Stomach (tissue), 9 donors: ENCODE results near the gene SKI. TPM values are rescaled to one million over a fixed set of nuclear protein-coding genes. Genes with fewer than 3 reads are reported as not detected.

Source experiments
- DNase-seq, 2 donors: peaks; one replicate each; pipeline versions ENCODE4 v3.0.0 to v3.0.0-alpha.2; 2013 to 2019
- H3K27ac ChIP-seq, 5 donors: fragments of 200-600 bp in 4 of 5; sonication (generic) in 4 of 5; one replicate each; pipeline ENCODE4 v1.5.1; 2013 to 2019; ENCODE audit warnings: mild to moderate bottlenecking in 1 of 5, moderate library complexity in 1 of 5
- H3K27me3 ChIP-seq, 3 donors: fragments of 200-600 bp; sonication (generic); one replicate each; pipeline ENCODE4 v1.5.1; 2017 to 2019; ENCODE audit warnings: mixed run types in 1 of 3
- H3K36me3 ChIP-seq, 4 donors: fragments of 200-600 bp; sonication (generic); 1 replicate in 3 of 4; 2 replicates in 1 of 4; pipeline ENCODE4 v1.5.1; 2016 to 2019
- H3K4me1 ChIP-seq, 4 donors: fragments of 200-600 bp; sonication (generic); one replicate each; pipeline ENCODE4 v1.5.1; 2016 to 2019
- H3K4me3 ChIP-seq, 4 donors: fragments of 200-600 bp; sonication (generic) in 3 of 4; one replicate each; pipeline ENCODE4 v1.5.1; 2016 to 2019; ENCODE audit warnings: mild to moderate bottlenecking in 1 of 4
- H3K9me3 ChIP-seq, 4 donors: fragments of 200-600 bp; sonication (generic); one replicate each; pipeline ENCODE4 v1.5.1; 2016 to 2019
- CTCF ChIP-seq, 7 experiments: fragments of 450-650 bp in 4 of 7; fragments of 200-600 bp in 3 of 7; sonication (generic) in 3 of 7; IDR thresholded peaks; one replicate each; pipeline ENCODE4 v1.5.1; 2016 to 2019; ENCODE audit warnings: antibody characterized with exemption in 7 of 7, control low read depth in 2 of 7, mild to moderate bottlenecking in 1 of 7
- EP300 ChIP-seq: sonication (generic); formaldehyde crosslinking; IDR thresholded peaks from one replicate; pipeline ENCODE4 v1.6.1; 2017; ENCODE audit warnings: antibody characterized with exemption
- POLR2A ChIP-seq, 4 donors: fragments of 450-650 bp; IDR thresholded peaks; one replicate each; pipeline ENCODE4 v1.6.1; 2016; ENCODE audit warnings: antibody characterized with exemption in 4 of 4, control low read depth in 2 of 4, mild to moderate bottlenecking in 1 of 4, moderate library complexity in 1 of 4
- POLR2AphosphoS5 ChIP-seq, 3 donors: sonication (generic); formaldehyde crosslinking; IDR thresholded peaks; one replicate each; pipeline ENCODE4 v1.6.1; 2016; ENCODE audit warnings: antibody characterized with exemption in 3 of 3
- WGBS, 5 donors: extraction: QIAGEN DNeasy Blood & Tissue Kit in 3 of 5; methylation state at CpG; one replicate each; pipeline versions ENCODE4 v1.1.5 to v1.1.7; 2013 to 2018; 5-methylcytosine and 5-hydroxymethylcytosine counted together
- intact Hi-C: fragments of 100-400 bp; cut with DNase I; formaldehyde crosslinking; loops from one replicate; pipeline ENCODE4 v1.15.1; 2023; ENCODE audit warnings: low total_unique reads
- polyA plus RNA-seq, 3 donors: library from polyadenylated mRNA; stranded (reverse); fragments of 200-250 nt; gene quantifications; one replicate each; pipeline ENCODE4 v1.2.3, GENCODE V29; 2013
- total RNA-seq, 5 donors: library from RNA; depleted of rRNA; stranded (reverse); fragments of >200 nt; gene quantifications; one replicate each; pipeline versions ENCODE4 v1.1.0 to v1.2.3, GENCODE V29; 2014 to 2016
- donor health status: healthy with polysubstance abuse.
- donor health status: Bipolar disorder and iron deficiency.
- donor health status: healthy.

The SKI gene
- total and polyA plus RNA-seq, 8 donors = 7.4 to 84.0 (median 21.0) TPM

GRCh38 chr1:2348346-2349325 is 120.5 kb downstream of the SKI start:
- no peak overlapping the region for H3K27ac ChIP-seq
- H3K27me3 ChIP-seq = no peaks in the 10 kb centered on the region
- H3K4me1 ChIP-seq = peaks cover 10 to 13% (median 13%) of the 10 kb centered on the region in 4 donors
- no peaks in the 10 kb centered on the region for H3K9me3 ChIP-seq
- intact Hi-C loops = no loop called here
- no peak for TF ChIP-seq EP300
- TF ChIP-seq CTCF (IDR thresholded peaks at IDR 0.05) = no peak
- no peak for TF ChIP-seq POLR2A (IDR thresholded peaks at IDR 0.05)
- TF ChIP-seq POLR2AphosphoS5 (IDR thresholded peaks at IDR 0.05) = no peak
- 86 to 96% (median 92%) methylated on average over 41 to 59 of the region's 59 CpGs for WGBS, 5 donors
- no peak for DNase-seq
- no peaks in the 10 kb centered on the region for H3K36me3 ChIP-seq
- H3K4me3 ChIP-seq = no peak overlapping the region

GRCh38 chr1:2349806-2350205 is 121.7 kb downstream of the SKI start:
- no peak for DNase-seq
- Histone ChIP-seq H3K27ac (no peak overlapping the region), H3K9me3 (no peaks in the 10 kb centered on the region), H3K36me3 (no peaks in the 10 kb centered on the region), H3K4me3 (no peak overlapping the region), H3K27me3 (no peaks in the 10 kb centered on the region), H3K4me1 (peaks cover 10 to 18% (median 14%) of the 10 kb centered on the region in 4 donors)
- WGBS, 5 donors = 83 to 87% (median 86%) methylated on average over 9 of the region's 9 CpGs
- intact Hi-C loops = no loop called here
- TF ChIP-seq CTCF (IDR thresholded peaks at IDR 0.05) (no peak), EP300 (no peak), POLR2A (IDR thresholded peaks at IDR 0.05) (no peak), POLR2AphosphoS5 (IDR thresholded peaks at IDR 0.05) (no peak)

GRCh38 chr1:2350501-2350900 is 122.4 kb downstream of the SKI start:
- no peak overlapping the region for H3K4me3 ChIP-seq
- 77 to 100% (median 90%) methylated on average over 2 to 10 of the region's 10 CpGs for WGBS, 5 donors
- no peak overlapping the region for H3K27ac ChIP-seq
- no peak for DNase-seq
- H3K9me3 ChIP-seq = no peaks in the 10 kb centered on the region
- intact Hi-C loops = no loop called here
- H3K36me3 ChIP-seq = no peaks in the 10 kb centered on the region
- H3K27me3 ChIP-seq = no peaks in the 10 kb centered on the region
- TF ChIP-seq POLR2A (IDR thresholded peaks at IDR 0.05) = no peak
- TF ChIP-seq CTCF (IDR thresholded peaks at IDR 0.05) = no peak
- no peak for TF ChIP-seq EP300
- no peak for TF ChIP-seq POLR2AphosphoS5 (IDR thresholded peaks at IDR 0.05)
- H3K4me1 ChIP-seq = peaks cover 10 to 25% (median 14%) of the 10 kb centered on the region in 4 donors

- Histone ChIP-seq H3K36me3 (no peaks in the 10 kb centered on the region), H3K4me1 (peaks cover 10 to 28% (median 14%) of the 10 kb centered on the region in 4 donors), H3K4me3 (no peak overlapping the region), H3K27ac (no peak overlapping the region), H3K27me3 (no peaks in the 10 kb centered on the region), H3K9me3 (no peaks in the 10 kb centered on the region)
- intact Hi-C loops = no loop called here
- 82 to 94% (median 84%) methylated on average over 24 to 31 of the region's 31 CpGs for WGBS, 5 donors
- DNase-seq = no peak
- TF ChIP-seq POLR2A (IDR thresholded peaks at IDR 0.05) (no peak), POLR2AphosphoS5 (IDR thresholded peaks at IDR 0.05) (no peak)
Observed at GRCh38 chr1:2350911-2351655, 123.0 kb downstream of the SKI start.
